ENCODE results near the gene KCTD3.

The KCTD3 gene

GRCh38 chr1:215606564-215607168 is 39.6 kb downstream of the KCTD3 start:
- no peak for DNase-seq

DNA sequence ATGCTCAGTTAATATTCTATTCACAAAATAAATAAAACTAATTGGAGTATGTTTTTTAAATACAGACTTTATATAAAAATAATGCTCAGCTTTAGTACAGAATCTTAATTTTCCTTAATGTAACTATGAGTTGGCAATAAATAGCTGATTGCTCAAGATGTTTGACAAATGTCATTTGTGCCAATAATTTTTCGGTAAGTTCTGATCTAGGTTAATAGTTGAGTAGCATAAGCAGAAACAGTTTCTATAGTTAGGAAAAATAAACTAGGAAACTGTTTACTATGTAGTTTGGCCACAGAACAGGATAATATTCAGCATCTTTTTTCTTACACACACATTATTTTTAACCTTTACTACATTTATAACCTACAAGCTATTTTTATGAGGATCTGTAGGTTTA is 40.3 kb downstream of the KCTD3 start:
- no peak for DNase-seq

- DNase-seq: no peak
Measured at GRCh38 chr1:215608646-215609045, 41.5 kb downstream of the KCTD3 start.

DNA sequence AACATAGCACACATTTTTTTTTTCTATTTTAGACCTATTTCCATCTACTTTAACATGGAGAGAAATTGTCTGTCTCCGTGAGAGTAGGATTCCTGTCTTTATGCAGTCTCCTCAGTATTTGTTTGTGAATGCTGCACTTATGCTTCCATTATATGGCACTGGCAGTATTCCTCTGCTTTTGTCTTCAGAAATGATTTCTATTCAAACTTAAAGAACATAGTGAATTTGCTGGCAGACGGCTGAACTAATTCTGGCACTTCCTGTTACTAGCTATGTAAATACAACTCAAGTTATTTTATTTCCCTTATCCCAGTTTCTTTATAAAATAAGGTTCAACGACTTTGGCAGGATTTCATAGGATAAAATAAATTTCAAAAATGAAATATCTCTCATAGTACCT is 45.3 kb downstream of the KCTD3 start:
- DNase-seq: no peak

GRCh38 chr1:215617979-215618378 is 50.9 kb downstream of the KCTD3 start:
- DNase-seq: no peak

GRCh38 chr1:215623162-215623561 is 56.1 kb downstream of the KCTD3 start:
- no peak for DNase-seq

DNA sequence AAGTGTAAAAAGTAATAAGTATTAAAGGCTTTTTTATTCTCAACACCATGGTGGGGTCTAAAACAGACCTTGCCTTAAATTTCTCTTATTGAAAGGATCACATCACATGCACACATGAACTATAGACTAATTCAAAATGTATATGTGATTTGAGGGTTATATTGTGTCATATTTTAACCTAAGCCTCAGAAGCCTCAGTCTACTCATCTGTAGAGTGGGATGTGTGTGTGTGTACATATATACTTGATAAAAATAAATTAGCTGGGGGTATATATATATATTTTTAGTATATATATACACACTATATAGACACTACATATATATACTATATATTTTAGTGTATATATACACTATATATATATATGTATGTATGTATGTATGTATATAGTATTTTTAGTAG is 58.8 kb downstream of the KCTD3 start:
- no peak for DNase-seq

- no peak for DNase-seq
Measured at GRCh38 chr1:215631040-215631439, 63.9 kb downstream of the KCTD3 start.

GRCh38 chr1:215631489-215631888 is 64.4 kb downstream of the KCTD3 start:
- no peak for DNase-seq

DNA sequence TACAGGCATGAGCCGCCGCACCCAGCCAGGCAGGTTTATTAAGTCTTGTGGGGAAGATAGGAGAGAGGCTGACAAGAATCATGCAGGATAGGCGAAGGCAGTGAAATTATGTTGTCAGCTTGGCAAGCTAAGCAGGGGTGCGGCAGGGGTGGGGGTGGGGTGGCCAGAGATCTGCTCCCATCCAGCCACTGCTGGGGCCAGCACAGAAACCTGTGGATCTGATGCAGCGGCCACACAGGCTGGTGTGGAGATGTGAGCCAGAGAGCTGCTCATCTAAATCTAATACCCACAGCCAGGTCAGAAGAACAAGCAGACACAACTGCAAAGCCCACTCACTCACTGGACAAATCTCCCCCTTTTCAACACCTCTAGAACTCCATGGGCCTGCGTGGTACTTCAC is 68.7 kb downstream of the KCTD3 start:
- no peak for DNase-seq

GRCh38 chr1:215636258-215636965 is 69.3 kb downstream of the KCTD3 start:
- no peak for DNase-seq

DNA sequence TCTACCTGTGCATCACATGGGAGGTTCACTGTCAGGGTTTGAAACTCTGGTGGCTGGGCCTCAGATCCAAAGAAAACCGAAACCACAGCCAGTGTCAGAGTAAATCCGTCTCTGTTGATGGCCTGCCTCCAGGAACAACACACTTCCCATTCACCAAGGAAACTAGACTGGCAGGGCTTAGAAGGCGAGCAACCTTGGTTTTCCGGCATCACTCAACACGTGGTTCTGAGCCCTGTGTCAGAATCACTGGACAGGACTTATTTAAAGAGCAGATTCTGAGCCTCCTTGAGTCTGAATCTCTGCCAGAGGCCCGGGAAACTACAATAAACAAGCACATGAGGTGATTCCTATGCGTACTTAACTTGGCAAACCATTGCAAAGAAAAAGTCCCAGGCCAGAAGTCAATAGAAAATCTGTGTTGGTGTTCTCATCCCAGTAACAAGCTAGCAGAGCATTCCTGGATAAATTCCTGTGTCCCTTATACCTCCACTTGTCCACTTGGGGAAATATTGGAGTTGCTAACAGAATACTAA is 70.0 kb downstream of the KCTD3 start:
- peak; percentile 23 for DNase-seq

GRCh38 chr1:215640429-215641148 is 73.5 kb downstream of the KCTD3 start:
- DNase-seq: no peak

- DNase-seq: no peak
Measured at GRCh38 chr1:215643592-215644321, 76.7 kb downstream of the KCTD3 start.

GRCh38 chr1:215645182-215645581 is 78.1 kb downstream of the KCTD3 start:
- DNase-seq: no peak

- DNase-seq: no peak
Measured at GRCh38 chr1:215645861-215646260, 78.8 kb downstream of the KCTD3 start.

GRCh38 chr1:215647738-215648137 is 80.6 kb downstream of the KCTD3 start:
- DNase-seq: no peak

GRCh38 chr1:215648957-215649356 is 81.9 kb downstream of the KCTD3 start:
- no peak for DNase-seq

- DNase-seq: no peak
Measured at GRCh38 chr1:215650446-215651149, 83.5 kb downstream of the KCTD3 start.

DNA sequence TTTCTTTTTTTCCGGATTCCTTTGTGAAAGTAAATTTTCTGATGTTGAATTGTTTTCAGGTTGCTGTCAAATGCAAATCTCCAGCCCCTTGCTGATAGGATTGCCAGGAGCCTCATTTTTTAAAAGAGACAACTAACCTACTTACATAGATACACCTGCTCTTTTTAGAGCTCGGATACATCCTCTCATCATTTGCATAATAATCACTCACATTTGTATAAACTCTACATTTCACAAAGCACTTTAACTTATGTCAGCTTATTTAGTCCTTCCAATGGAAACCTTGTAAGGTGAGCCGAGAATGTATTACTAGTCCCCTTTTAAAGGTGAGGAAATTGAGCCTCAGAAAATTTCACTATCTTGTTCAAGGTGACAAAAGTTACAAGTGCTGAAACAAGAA is 84.8 kb downstream of the KCTD3 start:
- no peak for DNase-seq

GRCh38 chr1:215652371-215652770 is 85.3 kb downstream of the KCTD3 start:
- DNase-seq: no peak

DNA sequence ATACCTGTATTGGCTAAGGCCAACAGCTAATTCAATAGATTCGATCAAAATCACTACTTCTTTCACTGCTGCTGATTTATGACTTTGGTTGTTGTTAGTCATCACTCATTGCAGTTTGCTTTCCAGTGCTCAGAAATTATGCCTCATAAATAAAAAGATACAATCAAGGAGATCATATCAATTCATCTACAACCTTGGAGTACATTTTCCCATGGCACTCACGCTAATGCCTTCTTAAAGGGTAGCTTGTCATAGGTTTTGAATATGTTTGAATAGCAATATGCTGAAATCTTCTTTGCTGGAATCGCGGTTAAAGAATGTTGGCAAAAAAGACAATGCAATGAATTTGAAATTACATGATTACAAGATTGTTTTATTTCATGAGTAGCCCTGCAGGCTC is 89.9 kb downstream of the KCTD3 start:
- DNase-seq: no peak

DNA sequence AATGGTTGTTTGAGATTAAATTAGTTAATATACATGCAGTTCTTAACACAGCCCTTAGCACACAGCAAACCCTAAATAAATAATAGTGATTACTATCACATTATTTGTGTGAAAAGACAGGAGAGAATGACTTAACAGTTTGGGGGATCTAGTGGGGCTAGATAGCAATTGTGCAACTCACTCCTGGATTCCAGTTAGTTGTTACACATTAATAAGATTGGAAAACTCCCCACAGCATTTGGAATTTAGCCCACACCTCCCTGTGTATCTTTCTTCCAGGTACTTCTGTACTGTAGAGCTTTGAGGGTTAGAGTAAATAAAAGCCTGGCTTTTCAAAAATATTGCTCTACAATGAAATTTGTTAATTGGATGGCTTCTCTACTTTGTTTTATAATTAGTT is 93.2 kb downstream of the KCTD3 start:
- no peak for DNase-seq
